Parathyroid adenoma (tissue), 2 donors: ENCODE data around the gene SGMS1.

ENCODE experiments used
- H2AFZ ChIP-seq: fragments of 300-600 bp; sonication (generic); one replicate; pipeline ENCODE4 v1.7.0; 2017; ENCODE audit warnings: antibody characterized with exemption, mild to moderate bottlenecking
- H3K27ac ChIP-seq: fragments of 300-600 bp; sonication (generic); one replicate; pipeline ENCODE4 v1.7.0; 2017
- H3K27me3 ChIP-seq: fragments of 300-600 bp; sonication (generic); one replicate; pipeline ENCODE4 v1.7.0; 2017; ENCODE audit warnings: low read length; ENCODE audit not compliant: control insufficient read depth, insufficient read depth
- H3K36me3 ChIP-seq: fragments of 300-600 bp; sonication (generic); one replicate; pipeline ENCODE4 v1.7.0; 2017; ENCODE audit warnings: low read length; ENCODE audit not compliant: control insufficient read depth, insufficient read depth
- H3K4me1 ChIP-seq: fragments of 300-600 bp; sonication (generic); one replicate; pipeline ENCODE4 v1.7.0; 2017; ENCODE audit warnings: control low read depth
- H3K4me2 ChIP-seq: fragments of 300-600 bp; sonication (generic); one replicate; pipeline ENCODE4 v1.7.0; 2017; ENCODE audit warnings: low read length
- H3K4me3 ChIP-seq: fragments of 300-600 bp; sonication (generic); one replicate; pipeline ENCODE4 v1.7.0; 2017; ENCODE audit warnings: low read depth, low read length
- H3K79me2 ChIP-seq: fragments of 300-600 bp; sonication (generic); one replicate; pipeline ENCODE4 v1.7.0; 2017; ENCODE audit warnings: control low read depth
- H3K9ac ChIP-seq: fragments of 300-600 bp; sonication (generic); one replicate; pipeline ENCODE4 v1.7.0; 2017; ENCODE audit warnings: mild to moderate bottlenecking
- H3K9me3 ChIP-seq: fragments of 300-600 bp; sonication (generic); one replicate; pipeline ENCODE4 v1.7.0; 2017; ENCODE audit warnings: low read length; ENCODE audit not compliant: control insufficient read depth
- TF ChIP-seq, protein P1 (sequence below): fragments of 300-600 bp; sonication (generic); IDR thresholded peaks from one replicate; pipeline ENCODE4 v1.7.0; 2017; ENCODE audit warnings: antibody characterized with exemption, mild to moderate bottlenecking
- donor health status: primary hyperparathyroidism.

The SGMS1 gene

DNA sequence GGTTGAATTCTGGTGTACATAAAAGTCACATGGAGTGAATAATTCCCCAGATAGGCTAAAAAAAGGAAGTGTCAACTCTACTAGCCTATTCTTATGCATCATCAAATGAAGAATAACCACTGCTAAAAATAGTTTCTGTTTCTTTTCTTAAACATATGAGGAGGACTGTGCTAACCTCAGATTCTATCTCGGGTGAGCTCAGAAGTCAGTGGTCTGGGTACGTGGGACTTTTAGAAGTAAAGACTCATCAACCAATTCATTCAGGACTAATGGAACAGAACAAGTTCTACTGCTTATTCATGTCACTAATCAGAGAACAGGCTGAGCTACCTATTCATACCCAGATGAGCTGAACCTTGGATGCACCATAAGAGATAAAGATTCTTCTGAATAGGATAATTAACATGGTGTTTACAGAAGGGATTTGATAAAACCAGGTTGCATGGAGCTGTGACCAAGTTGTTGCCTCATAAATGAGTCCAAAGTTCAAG, 362.9 kb downstream of the SGMS1 start:
- no peak overlapping the region for H3K4me3 ChIP-seq
- H3K27me3 ChIP-seq, result no peaks in the 10 kb centered on the region
- no peak overlapping the region for H3K27ac ChIP-seq

More for the DNA sequence above, 362.9 kb downstream of the SGMS1 start:
- H3K9ac ChIP-seq, result no peak overlapping the region
- H3K4me2 ChIP-seq, result no peak overlapping the region
- H3K9me3 ChIP-seq, result no peaks in the 10 kb centered on the region
- H2AFZ ChIP-seq, result no peak overlapping the region
- no peaks in the 10 kb centered on the region for H3K4me1 ChIP-seq
- no peaks in the 10 kb centered on the region for H3K36me3 ChIP-seq
- no peaks in the 10 kb centered on the region for H3K79me2 ChIP-seq
- TF ChIP-seq, protein P1, sequence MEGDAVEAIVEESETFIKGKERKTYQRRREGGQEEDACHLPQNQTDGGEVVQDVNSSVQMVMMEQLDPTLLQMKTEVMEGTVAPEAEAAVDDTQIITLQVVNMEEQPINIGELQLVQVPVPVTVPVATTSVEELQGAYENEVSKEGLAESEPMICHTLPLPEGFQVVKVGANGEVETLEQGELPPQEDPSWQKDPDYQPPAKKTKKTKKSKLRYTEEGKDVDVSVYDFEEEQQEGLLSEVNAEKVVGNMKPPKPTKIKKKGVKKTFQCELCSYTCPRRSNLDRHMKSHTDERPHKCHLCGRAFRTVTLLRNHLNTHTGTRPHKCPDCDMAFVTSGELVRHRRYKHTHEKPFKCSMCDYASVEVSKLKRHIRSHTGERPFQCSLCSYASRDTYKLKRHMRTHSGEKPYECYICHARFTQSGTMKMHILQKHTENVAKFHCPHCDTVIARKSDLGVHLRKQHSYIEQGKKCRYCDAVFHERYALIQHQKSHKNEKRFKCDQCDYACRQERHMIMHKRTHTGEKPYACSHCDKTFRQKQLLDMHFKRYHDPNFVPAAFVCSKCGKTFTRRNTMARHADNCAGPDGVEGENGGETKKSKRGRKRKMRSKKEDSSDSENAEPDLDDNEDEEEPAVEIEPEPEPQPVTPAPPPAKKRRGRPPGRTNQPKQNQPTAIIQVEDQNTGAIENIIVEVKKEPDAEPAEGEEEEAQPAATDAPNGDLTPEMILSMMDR, result no peak
